H9 (cell line): ENCODE measurements around the gene NQO1. TPM values are rescaled to one million over a fixed set of nuclear protein-coding genes. Genes with fewer than 3 reads are reported as not detected.

Source experiments
- DNase-seq: peaks from one replicate; pipeline ENCODE4 v3.0.0-alpha.2; 2017
- H2AFZ ChIP-seq: one replicate; pipeline ENCODE4 v1.6.1; 2013; ENCODE audit warnings: mild to moderate bottlenecking, low read length, control low read depth, moderate library complexity
- H2AK5ac ChIP-seq: 2 replicates; pipeline ENCODE4 v1.6.1; 2013; ENCODE audit warnings: low read length, control low read depth, mixed read lengths; ENCODE audit not compliant: insufficient read length
- H2BK120ac ChIP-seq: one replicate; pipeline ENCODE4 v1.6.1; 2013; ENCODE audit warnings: low read depth, mild to moderate bottlenecking, low read length, control low read depth, inconsistent platforms; ENCODE audit not compliant: poor library complexity, severe bottlenecking
- H2BK12ac ChIP-seq: 2 replicates; pipeline ENCODE4 v1.6.1; 2013; ENCODE audit warnings: low read length, control low read depth, mixed read lengths, low read depth; ENCODE audit not compliant: insufficient read length
- H2BK15ac ChIP-seq: 2 replicates; pipeline ENCODE4 v1.6.1; 2013; ENCODE audit warnings: low read depth, low read length, control low read depth
- H2BK20ac ChIP-seq: one replicate; pipeline ENCODE4 v1.6.1; 2013; ENCODE audit warnings: low read depth, mild to moderate bottlenecking, low read length, control low read depth, inconsistent platforms; ENCODE audit not compliant: poor library complexity, severe bottlenecking
- H2BK5ac ChIP-seq: 2 replicates; pipeline ENCODE4 v1.6.1; 2013; ENCODE audit warnings: low read length, control low read depth, mixed read lengths; ENCODE audit not compliant: insufficient read length
- H3K14ac ChIP-seq: 2 replicates; pipeline ENCODE4 v1.6.1; 2013; ENCODE audit warnings: low read length, control low read depth; ENCODE audit not compliant: insufficient read depth
- H3K18ac ChIP-seq: 2 replicates; pipeline ENCODE4 v1.6.1; 2013; ENCODE audit warnings: low read depth, mild to moderate bottlenecking, mixed read lengths, low read length, control low read depth; ENCODE audit not compliant: insufficient read length
- H3K23ac ChIP-seq: 2 replicates; pipeline ENCODE4 v1.6.1; 2013; ENCODE audit warnings: low read length, control low read depth, mixed read lengths, low read depth; ENCODE audit not compliant: insufficient read length
- H3K23me2 ChIP-seq: 2 replicates; pipeline ENCODE4 v1.6.1; 2013; ENCODE audit warnings: low read depth, mild to moderate bottlenecking, mixed read lengths, low read length, control low read depth; ENCODE audit not compliant: insufficient read length, poor library complexity, severe bottlenecking
- H3K27ac ChIP-seq: 2 replicates; pipeline ENCODE4 v1.5.1; 2013; ENCODE audit warnings: low read length, control low read depth, mixed read lengths, low read depth; ENCODE audit not compliant: insufficient read length
- H3K27me3 ChIP-seq: 2 replicates; pipeline ENCODE4 v1.6.1; 2013; ENCODE audit warnings: low read length, control low read depth, inconsistent platforms; ENCODE audit not compliant: insufficient read depth
- H3K4ac ChIP-seq: 2 replicates; pipeline ENCODE4 v1.6.1; 2013; ENCODE audit warnings: low read depth, mild to moderate bottlenecking, control low read depth, inconsistent platforms, low read length, moderate library complexity
- H3K4me1 ChIP-seq: 2 replicates; pipeline ENCODE4 v1.6.1; 2013; ENCODE audit warnings: low read length, control low read depth, inconsistent platforms; ENCODE audit not compliant: insufficient read depth
- H3K4me2 ChIP-seq: 2 replicates; pipeline ENCODE4 v1.6.1; 2013; ENCODE audit warnings: low read length, control low read depth, mixed read lengths; ENCODE audit not compliant: insufficient read length, insufficient read depth
- H3K56ac ChIP-seq: 2 replicates; pipeline ENCODE4 v1.6.1; 2013; ENCODE audit warnings: low read depth, mild to moderate bottlenecking, mixed read lengths, low read length, control low read depth; ENCODE audit not compliant: insufficient read length
- H3K79me1 ChIP-seq: 2 replicates; pipeline ENCODE4 v1.6.1; 2013; ENCODE audit warnings: low read depth, mild to moderate bottlenecking, moderate library complexity, low read length, control low read depth, inconsistent platforms; ENCODE audit not compliant: insufficient read depth, poor library complexity, severe bottlenecking
- H3K79me2 ChIP-seq: 2 replicates; pipeline ENCODE4 v1.6.1; 2013; ENCODE audit warnings: low read length, control low read depth, inconsistent platforms; ENCODE audit not compliant: insufficient read depth
- H3K9ac ChIP-seq: 2 replicates; pipeline ENCODE4 v1.6.1; 2013; ENCODE audit warnings: low read length, control low read depth, mixed read lengths; ENCODE audit not compliant: insufficient read length; ENCODE audit errors: extremely low read depth
- H3K9me3 ChIP-seq: one replicate; pipeline ENCODE4 v1.6.1; 2013; ENCODE audit warnings: low read depth, low read length, inconsistent platforms; ENCODE audit not compliant: control insufficient read depth
- H3T11ph ChIP-seq: one replicate; pipeline ENCODE4 v1.6.1; 2013; ENCODE audit warnings: mild to moderate bottlenecking, low read length, control low read depth, inconsistent platforms
- H4K20me1 ChIP-seq: one replicate; pipeline ENCODE4 v1.6.1; 2013; ENCODE audit not compliant: control insufficient read depth, insufficient read length, insufficient read depth
- H4K5ac ChIP-seq: 2 replicates; pipeline ENCODE4 v1.6.1; 2013; ENCODE audit warnings: low read depth, mild to moderate bottlenecking, mixed read lengths, low read length, control low read depth; ENCODE audit not compliant: insufficient read length
- H4K8ac ChIP-seq: replicated peaks from 2 replicates; pipeline ENCODE4 v1.6.1; 2013; ENCODE audit warnings: low read length, control low read depth, mixed read lengths, low read depth; ENCODE audit not compliant: insufficient read length
- H4K91ac ChIP-seq: 2 replicates; pipeline ENCODE4 v1.6.1; 2013; ENCODE audit warnings: low read depth, mild to moderate bottlenecking, moderate library complexity, mixed read lengths, low read length, control low read depth; ENCODE audit not compliant: insufficient read length
- H3K27ac Mint-ChIP-seq, 3 experiments: 2 replicates in 2 of 3; 3 replicates in 1 of 3; pipeline ENCODE4 v1.8.0; 2020 to 2021; ENCODE audit warnings: mixed read lengths in 3 of 3, mild to moderate bottlenecking in 1 of 3, moderate library complexity in 1 of 3
- H3K27me3 Mint-ChIP-seq: 2 replicates; pipeline ENCODE4 v1.8.0; 2021; ENCODE audit warnings: low read depth, mild to moderate bottlenecking, moderate library complexity, mixed read lengths
- H3K36me3 Mint-ChIP-seq, 3 experiments: 2 replicates in 2 of 3; 3 replicates in 1 of 3; pipeline ENCODE4 v1.8.0; 2020 to 2021; ENCODE audit warnings: low read depth in 3 of 3, mixed read lengths in 3 of 3; ENCODE audit not compliant: insufficient read depth in 1 of 3
- H3K4me1 Mint-ChIP-seq, 2 experiments: 2 replicates each; pipeline ENCODE4 v1.8.0; 2020; ENCODE audit warnings: mixed read lengths in 2 of 2
- H3K4me3 Mint-ChIP-seq, 2 experiments: 2 replicates in 1 of 2; 3 replicates in 1 of 2; pipeline ENCODE4 v1.8.0; 2020 to 2021; ENCODE audit warnings: mild to moderate bottlenecking in 2 of 2, mixed read lengths in 2 of 2, moderate library complexity in 1 of 2
- H3K9me3 Mint-ChIP-seq, 2 experiments: 2 replicates in 1 of 2; 3 replicates in 1 of 2; pipeline ENCODE4 v1.8.0; 2020; ENCODE audit warnings: mild to moderate bottlenecking in 2 of 2, mixed read lengths in 2 of 2, moderate library complexity in 1 of 2
- CTCF ChIP-seq: fragments of 200-600 bp; sonication (generic); conservative IDR thresholded peaks from 3 replicates; pipeline ENCODE4 v1.8.0; 2021; ENCODE audit warnings: antibody characterized with exemption, mild to moderate bottlenecking
- WGBS: extraction: QIAGEN DNeasy Blood & Tissue Kit; methylation state at CpG from one replicate; pipeline ENCODE4 v1.1.7; 2013; ENCODE audit warnings: missing lambda C conversion rate, low lambda C conversion rate, mixed read lengths; ENCODE audit not compliant: insufficient read length; ENCODE audit errors: extremely low coverage; 5-methylcytosine and 5-hydroxymethylcytosine counted together
- total RNA-seq: library from RNA; stranded (reverse); gene quantifications from 2 replicates; pipeline ENCODE4 v1.2.1, GENCODE V29; 2021

Gene NQO1
- total RNA-seq, 1 experiment from 2014 or later, result 64.6 TPM

- no peak overlapping the region for H3K14ac ChIP-seq
- H2AK5ac ChIP-seq, result no peak overlapping the region
- no peaks in the 10 kb centered on the region for H3K27me3 ChIP-seq
- H3K18ac ChIP-seq, result no peak overlapping the region
- H3K9ac ChIP-seq, result no peak overlapping the region
- no peak overlapping the region for H2BK120ac ChIP-seq
- H3K79me2 ChIP-seq, result peaks cover 9% of the 10 kb centered on the region; the same call in 1 of the 2 replicates
- no peak overlapping the region for H3K4me3 Mint-ChIP-seq
- peaks cover 4 to 5% of the 10 kb centered on the region in 2 experiments for H3K4me1 Mint-ChIP-seq
- H3K9me3 Mint-ChIP-seq, result no peaks in the 10 kb centered on the region
- H2BK20ac ChIP-seq, result no peak overlapping the region
- no peak overlapping the region for H3K4ac ChIP-seq
- H2BK5ac ChIP-seq, result no peak overlapping the region
- no peaks in the 10 kb centered on the region for H3K9me3 ChIP-seq
- DNase-seq, result no peak
- no peak overlapping the region for H4K8ac ChIP-seq
- H3K36me3 Mint-ChIP-seq, result peaks cover 61 to 92% (median 87%) of the 10 kb centered on the region in 3 experiments
- H3T11ph ChIP-seq, result no peak overlapping the region
- no peaks in the 10 kb centered on the region for H3K23me2 ChIP-seq
- no peaks in the 10 kb centered on the region; the same call in 1 of the 2 replicates for H3K4me1 ChIP-seq
- H4K5ac ChIP-seq, result no peak overlapping the region
- no peak overlapping the region for H3K4me2 ChIP-seq
- H4K20me1 ChIP-seq, result no peaks in the 10 kb centered on the region
- peaks cover 1% of the 10 kb centered on the region; the same call in 1 of the 2 replicates for H3K27me3 Mint-ChIP-seq
- no peak overlapping the region for H2BK15ac ChIP-seq
- no peak overlapping the region for H3K56ac ChIP-seq
- H3K79me1 ChIP-seq, result no peaks in the 10 kb centered on the region
- H4K91ac ChIP-seq, result no peak overlapping the region
- no peak overlapping the region for H3K27ac ChIP-seq
- no peak overlapping the region for H3K23ac ChIP-seq
- H3K27ac Mint-ChIP-seq, result no peak overlapping the region
- no peak overlapping the region for H2AFZ ChIP-seq
- WGBS, result no CpG with 5 or more reads among the region's 20 CpGs
- no peak overlapping the region for H2BK12ac ChIP-seq
- TF ChIP-seq CTCF, result no peak
These were observed 22.5 kb upstream of the NQO1 start for GRCh38 chr16:69748694-69749345.
